MCF 10A (cell line): ENCODE measurements around the gene KRTAP10-3. TPM values are rescaled to one million over a fixed set of nuclear protein-coding genes. Genes with fewer than 3 reads are reported as not detected.

Experiments
- BruUV-seq: library from RNA; stranded (reverse); fragments of 400-500 nt; replicated peaks from 2 replicates; lab custom pipeline; 2021; lab: Mats Ljungman, UMichigan
- CTCF ChIA-PET: fragments of 300-600 bp; sonication (Branson Sonifier 250); formaldehyde crosslinking; extraction: SDS; loops from one replicate; lab custom pipeline; 2021; ENCODE audit warnings: antibody characterized with exemption, inconsistent platforms; lab: Yijun Ruan, JAX
- POLR2A ChIA-PET: fragments of 300-600, 350-650 bp; sonication (Branson Sonifier 250); formaldehyde crosslinking; extraction: SDS; loops from one replicate; lab custom pipeline; 2020; ENCODE audit warnings: antibody characterized with exemption, inconsistent platforms; lab: Yijun Ruan, JAX
- DNase-seq: peaks from one replicate; pipeline ENCODE4 v3.0.0-alpha.2; 2018; ENCODE audit not compliant: unreplicated experiment
- H3K27ac Mint-ChIP-seq: one replicate; pipeline ENCODE4 v1.8.0; 2022; ENCODE audit warnings: mild to moderate bottlenecking, low read depth, mixed read lengths; ENCODE audit not compliant: unreplicated experiment
- H3K27me3 Mint-ChIP-seq: one replicate; pipeline ENCODE4 v1.8.0; 2022; ENCODE audit warnings: mixed read lengths; ENCODE audit not compliant: insufficient read depth, unreplicated experiment
- H3K36me3 Mint-ChIP-seq: one replicate; pipeline ENCODE4 v1.8.0; 2022; ENCODE audit warnings: mild to moderate bottlenecking, moderate library complexity, mixed read lengths; ENCODE audit not compliant: insufficient read depth, unreplicated experiment
- H3K4me1 Mint-ChIP-seq: one replicate; pipeline ENCODE4 v1.8.0; 2022; ENCODE audit warnings: mixed read lengths; ENCODE audit not compliant: insufficient read depth, unreplicated experiment
- H3K4me3 Mint-ChIP-seq: one replicate; pipeline ENCODE4 v1.8.0; 2022; ENCODE audit warnings: mild to moderate bottlenecking, moderate library complexity, mixed read lengths; ENCODE audit not compliant: unreplicated experiment
- H3K9me3 Mint-ChIP-seq: one replicate; pipeline ENCODE4 v1.8.0; 2022; ENCODE audit warnings: mixed read lengths; ENCODE audit not compliant: unreplicated experiment
- intact Hi-C: fragments of 100-400 bp; cut with micrococcal nuclease; formaldehyde crosslinking; loops from 2 replicates; pipeline ENCODE4 v1.14.1; 2022
- total RNA-seq: library from RNA; stranded (reverse); gene quantifications from 2 replicates; pipeline ENCODE4 v1.2.3, GENCODE V29; 2022
- TF ChIP-seq, protein P1 (sequence below): fragments of 200-600 bp; IDR thresholded peaks from one replicate; pipeline ENCODE4 v1.8.0; 2022; ENCODE audit warnings: antibody characterized with exemption, mild to moderate bottlenecking; ENCODE audit not compliant: unreplicated experiment

The KRTAP10-3 gene
- total RNA-seq, 1 experiment from 2014 or later: not detected

DNA sequence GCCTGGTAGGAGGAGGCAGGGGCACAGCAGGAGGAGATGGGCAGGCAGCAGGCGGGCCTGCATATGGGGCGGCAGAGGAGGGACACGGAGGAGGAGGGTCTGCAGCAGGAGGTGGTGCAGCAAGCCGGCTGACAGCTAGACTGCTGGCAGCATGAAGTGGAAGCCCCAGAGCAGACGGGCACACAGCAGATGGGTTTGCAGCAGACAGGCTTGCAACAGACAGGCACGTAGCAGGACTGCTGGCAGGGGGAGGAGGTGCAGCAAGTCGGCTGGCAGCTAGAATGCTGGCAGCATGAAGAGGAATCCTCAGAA is 21.2 kb upstream of the KRTAP10-3 start:
- POLR2A ChIA-PET: interaction anchor here (0.6 kb wide), 1 partner anchor 1677 kb away, joined by 3 read pairs; no protein-coding TSS in a partner anchor
- no peak overlapping the region for H3K4me3 Mint-ChIP-seq

DNA sequence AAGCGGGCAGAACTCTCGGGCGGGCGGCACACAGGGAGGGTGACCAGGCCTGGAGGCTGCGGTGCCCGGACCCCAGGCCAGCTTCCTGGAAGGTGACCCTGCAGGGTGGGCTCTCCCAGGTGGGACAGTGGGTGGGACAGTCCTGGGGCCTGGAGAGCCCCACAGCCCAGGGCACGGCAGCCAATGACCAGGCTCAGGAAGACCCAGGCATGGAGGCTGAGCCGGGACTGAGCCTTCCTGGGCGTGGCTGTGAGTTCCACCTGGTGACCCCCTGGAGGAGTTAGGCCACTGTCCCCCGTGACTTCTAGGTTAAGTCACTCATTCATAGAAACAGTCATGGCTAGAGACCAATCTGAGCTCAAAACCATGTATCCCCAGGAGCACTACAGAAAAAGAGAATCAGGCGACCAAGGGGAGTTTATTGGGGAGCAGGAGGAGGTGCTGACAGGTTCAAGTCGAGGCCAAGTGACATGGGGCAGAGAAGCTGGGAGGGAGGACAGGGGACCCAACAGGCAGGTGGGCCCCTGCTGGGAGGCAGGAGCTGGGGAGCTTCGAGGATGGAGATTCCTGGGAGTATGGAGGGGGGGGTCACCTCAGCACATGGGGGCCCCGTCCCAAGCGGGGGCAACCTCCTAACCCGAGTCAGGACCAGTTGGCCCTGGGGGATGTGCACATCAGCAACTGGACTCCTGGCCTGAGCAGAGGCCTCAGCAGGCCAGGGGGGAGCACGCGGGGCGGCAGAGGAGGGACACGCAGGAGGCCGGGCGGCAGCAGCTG is 20.6 kb upstream of the KRTAP10-3 start:
- H3K9me3 Mint-ChIP-seq: peaks cover 16% of the 10 kb centered on the region
- TF ChIP-seq, protein P1, sequence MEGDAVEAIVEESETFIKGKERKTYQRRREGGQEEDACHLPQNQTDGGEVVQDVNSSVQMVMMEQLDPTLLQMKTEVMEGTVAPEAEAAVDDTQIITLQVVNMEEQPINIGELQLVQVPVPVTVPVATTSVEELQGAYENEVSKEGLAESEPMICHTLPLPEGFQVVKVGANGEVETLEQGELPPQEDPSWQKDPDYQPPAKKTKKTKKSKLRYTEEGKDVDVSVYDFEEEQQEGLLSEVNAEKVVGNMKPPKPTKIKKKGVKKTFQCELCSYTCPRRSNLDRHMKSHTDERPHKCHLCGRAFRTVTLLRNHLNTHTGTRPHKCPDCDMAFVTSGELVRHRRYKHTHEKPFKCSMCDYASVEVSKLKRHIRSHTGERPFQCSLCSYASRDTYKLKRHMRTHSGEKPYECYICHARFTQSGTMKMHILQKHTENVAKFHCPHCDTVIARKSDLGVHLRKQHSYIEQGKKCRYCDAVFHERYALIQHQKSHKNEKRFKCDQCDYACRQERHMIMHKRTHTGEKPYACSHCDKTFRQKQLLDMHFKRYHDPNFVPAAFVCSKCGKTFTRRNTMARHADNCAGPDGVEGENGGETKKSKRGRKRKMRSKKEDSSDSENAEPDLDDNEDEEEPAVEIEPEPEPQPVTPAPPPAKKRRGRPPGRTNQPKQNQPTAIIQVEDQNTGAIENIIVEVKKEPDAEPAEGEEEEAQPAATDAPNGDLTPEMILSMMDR: no peak
- no peaks in the 10 kb centered on the region for H3K36me3 Mint-ChIP-seq
- H3K27ac Mint-ChIP-seq: no peak overlapping the region
- POLR2A ChIA-PET: interaction anchor here (0.6 kb wide), 1 partner anchor 1676 kb away, joined by 3 read pairs; no protein-coding TSS in a partner anchor
- peaks cover 40% of the 10 kb centered on the region for H3K27me3 Mint-ChIP-seq
- no peak for DNase-seq
- intact Hi-C loops: no loop called here
- no peak overlapping the region for H3K4me3 Mint-ChIP-seq
- BruUV-seq: no TSS peak
- CTCF ChIA-PET: no interaction called here
- peaks cover 7% of the 10 kb centered on the region for H3K4me1 Mint-ChIP-seq

More for the DNA sequence above, 21.2 kb upstream of the KRTAP10-3 start:
- Mint-ChIP-seq H3K27me3 (peaks cover 40% of the 10 kb centered on the region), H3K36me3 (no peaks in the 10 kb centered on the region), H3K9me3 (peaks cover 16% of the 10 kb centered on the region), H3K27ac (no peak overlapping the region), H3K4me1 (peaks cover 3% of the 10 kb centered on the region)
- no peak for DNase-seq
- CTCF ChIA-PET: no interaction called here
- intact Hi-C loops: no loop called here
- TF ChIP-seq, protein P1: no peak
- no TSS peak for BruUV-seq

- ChIA-PET CTCF (no interaction called here), POLR2A (no interaction called here)
- Mint-ChIP-seq H3K9me3 (peaks cover 16% of the 10 kb centered on the region), H3K27me3 (peaks cover 35% of the 10 kb centered on the region), H3K27ac (no peak overlapping the region), H3K4me1 (peaks cover 7% of the 10 kb centered on the region), H3K4me3 (no peak overlapping the region), H3K36me3 (no peaks in the 10 kb centered on the region)
- BruUV-seq: no TSS peak
- TF ChIP-seq, protein P1: no peak
- intact Hi-C loops: no loop called here
- DNase-seq: no peak
Observed at GRCh38 chr21:44578371-44579055, 19.9 kb upstream of the KRTAP10-3 start.

DNA sequence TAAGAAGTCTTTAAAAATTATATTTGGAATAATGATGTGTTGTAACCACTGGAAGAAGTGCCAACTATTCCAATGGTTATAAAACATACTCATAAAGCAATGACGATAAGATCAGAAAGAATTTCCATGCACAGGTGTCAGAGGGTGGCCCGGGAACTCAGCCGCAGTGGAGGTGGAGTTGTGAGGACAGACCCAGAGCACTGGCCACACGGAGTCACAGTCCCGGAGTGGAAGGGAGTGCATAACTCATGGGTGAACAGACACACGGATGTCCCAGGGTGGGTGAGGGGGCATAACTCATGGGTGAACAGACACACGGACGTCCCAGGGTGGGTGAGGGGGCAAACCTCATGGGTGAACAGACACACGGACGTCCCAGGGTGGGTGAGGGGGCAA is 17.4 kb upstream of the KRTAP10-3 start:
- peaks cover 44% of the 10 kb centered on the region for H3K27me3 Mint-ChIP-seq
- no TSS peak for BruUV-seq
- H3K9me3 Mint-ChIP-seq: peaks cover 17% of the 10 kb centered on the region
- intact Hi-C loops: no loop called here
- CTCF ChIA-PET: no interaction called here
- H3K4me1 Mint-ChIP-seq: peaks cover 7% of the 10 kb centered on the region
- H3K4me3 Mint-ChIP-seq: no peak overlapping the region
- H3K36me3 Mint-ChIP-seq: no peaks in the 10 kb centered on the region
- POLR2A ChIA-PET: no interaction called here
- TF ChIP-seq, protein P1: no peak
- DNase-seq: no peak
- no peak overlapping the region for H3K27ac Mint-ChIP-seq
